HG02884 (cell line): ENCODE results near the gene TTC24.

Experiments
- ATAC-seq: cut with Tn5 transposase; IDR thresholded peaks from one replicate; pipeline ENCODE4 v1.9.1; 2021; ENCODE audit warnings: mild to moderate bottlenecking, moderate library complexity; ENCODE audit not compliant: unreplicated experiment

Gene TTC24

DNA sequence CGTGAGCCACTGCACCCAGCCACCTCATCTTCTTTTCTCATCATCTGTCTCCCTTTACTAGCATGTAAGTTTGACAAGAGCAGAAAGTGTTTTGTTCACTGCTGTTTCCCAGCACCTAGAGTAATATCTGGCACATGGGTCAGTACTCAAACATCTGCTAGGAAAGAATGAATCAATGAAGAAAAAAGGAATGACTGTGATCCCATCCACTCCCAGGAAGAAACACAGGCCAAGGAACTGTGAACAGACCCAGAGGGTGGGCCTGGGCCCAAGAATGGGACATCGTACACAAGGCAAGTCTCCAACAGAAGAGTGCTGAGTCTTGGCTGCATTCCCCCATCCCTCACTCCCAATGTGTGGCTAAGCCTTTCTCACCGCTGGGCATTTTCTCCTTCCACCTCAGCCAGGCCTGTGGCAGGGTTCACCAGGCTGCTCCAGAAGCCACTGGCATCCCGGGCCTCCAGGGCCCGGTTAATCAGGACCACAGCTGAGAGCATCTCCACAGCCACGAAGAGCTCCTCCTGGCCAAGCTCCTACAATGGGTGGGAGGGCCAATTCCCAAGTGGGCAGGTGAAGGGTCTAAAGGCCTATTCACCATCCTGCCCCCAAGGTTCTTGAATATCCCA is 25.6 kb upstream of the TTC24 start:
- no peak for ATAC-seq

DNA sequence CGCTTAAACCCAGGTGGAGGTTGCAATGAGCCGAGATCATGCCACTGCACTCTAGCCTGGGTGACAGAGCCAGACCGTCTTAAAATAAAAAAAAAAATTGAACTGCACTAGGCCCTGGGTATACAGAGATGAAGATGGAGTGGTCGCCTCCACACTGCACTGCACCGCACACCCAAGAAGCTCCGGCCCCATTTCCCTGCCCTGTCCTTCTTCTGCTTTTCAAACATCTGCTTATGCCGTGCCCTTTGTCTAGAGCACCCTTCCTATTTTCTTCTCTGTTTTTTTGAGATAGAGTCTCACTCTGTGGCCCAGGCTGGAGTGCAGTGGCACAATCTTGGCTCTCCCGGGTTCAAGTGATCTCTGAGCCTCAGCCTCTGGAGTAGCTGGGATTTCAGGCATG is 24.6 kb upstream of the TTC24 start:
- ATAC-seq: no peak

DNA sequence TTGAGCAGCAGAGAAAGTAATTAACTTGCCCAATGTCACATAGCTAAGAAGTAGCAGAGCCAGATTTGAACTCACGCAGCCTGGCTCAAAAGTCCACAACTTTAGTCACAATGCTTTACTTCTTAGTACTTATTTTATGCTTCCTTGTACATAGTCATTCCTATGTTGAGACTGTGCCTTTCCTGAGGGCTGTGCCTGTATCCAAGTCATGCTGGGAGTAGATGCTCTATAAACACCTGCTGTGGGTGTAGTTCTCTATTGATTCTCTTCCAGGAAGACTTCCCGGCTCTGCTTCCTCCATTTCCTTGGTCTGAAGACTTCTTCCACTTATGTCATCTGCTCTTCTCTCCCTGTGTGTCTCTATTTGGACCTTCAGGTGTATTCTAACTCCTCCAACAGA is 23.8 kb upstream of the TTC24 start:
- ATAC-seq: no peak

DNA sequence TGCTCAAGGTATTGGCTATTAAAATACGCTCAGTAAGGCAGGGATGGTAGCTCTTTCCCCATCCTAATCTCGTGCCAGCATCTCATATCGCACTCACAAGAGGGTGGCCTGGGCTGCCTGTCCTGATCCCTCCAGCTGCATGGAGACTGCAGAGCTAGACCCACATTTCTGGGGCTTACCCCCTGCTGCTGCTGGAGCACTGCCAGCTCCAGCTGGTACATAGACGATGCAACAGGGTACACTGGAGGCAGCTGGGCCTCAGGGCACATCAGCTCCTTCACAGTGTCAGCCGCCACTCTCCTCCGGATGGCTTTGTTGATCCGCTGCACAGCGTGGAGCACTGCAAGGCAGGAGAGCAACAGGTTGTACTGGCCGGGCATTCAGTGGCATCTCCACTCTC is 23.2 kb upstream of the TTC24 start:
- no peak for ATAC-seq

DNA sequence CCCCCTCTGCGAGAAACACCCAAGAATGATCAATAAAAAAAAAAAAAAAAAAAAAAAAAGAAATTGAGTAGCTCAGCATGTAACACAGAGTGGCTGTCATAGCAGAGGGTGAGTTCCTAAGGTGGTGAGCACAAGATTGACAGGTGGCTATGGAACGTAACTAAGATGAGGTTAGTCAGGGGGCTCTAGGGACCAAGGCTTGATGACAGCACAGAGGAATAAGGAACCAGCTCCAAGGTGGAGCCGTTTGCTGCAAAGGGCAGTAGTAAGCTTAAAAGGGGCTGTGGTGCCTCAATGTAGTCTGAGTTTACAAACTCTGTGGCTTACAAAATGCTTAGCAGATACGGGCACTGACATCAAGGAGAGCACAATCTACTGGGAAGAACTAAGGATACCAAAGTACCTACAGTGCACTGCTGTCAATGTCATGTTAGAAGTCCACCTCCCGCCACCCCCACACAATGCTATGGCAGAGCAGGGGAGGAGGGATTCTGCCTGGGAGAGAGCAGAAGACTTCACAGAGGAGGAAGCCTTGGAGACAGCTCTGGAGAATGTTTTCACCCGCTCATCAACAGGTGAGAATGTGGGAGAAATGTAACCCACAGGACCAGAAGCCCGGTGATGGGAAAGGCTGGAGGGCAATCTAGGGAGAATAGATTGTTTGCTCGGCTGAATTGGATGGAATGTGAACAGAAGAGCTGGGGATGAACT is 20.3 kb upstream of the TTC24 start:
- ATAC-seq: no peak

DNA sequence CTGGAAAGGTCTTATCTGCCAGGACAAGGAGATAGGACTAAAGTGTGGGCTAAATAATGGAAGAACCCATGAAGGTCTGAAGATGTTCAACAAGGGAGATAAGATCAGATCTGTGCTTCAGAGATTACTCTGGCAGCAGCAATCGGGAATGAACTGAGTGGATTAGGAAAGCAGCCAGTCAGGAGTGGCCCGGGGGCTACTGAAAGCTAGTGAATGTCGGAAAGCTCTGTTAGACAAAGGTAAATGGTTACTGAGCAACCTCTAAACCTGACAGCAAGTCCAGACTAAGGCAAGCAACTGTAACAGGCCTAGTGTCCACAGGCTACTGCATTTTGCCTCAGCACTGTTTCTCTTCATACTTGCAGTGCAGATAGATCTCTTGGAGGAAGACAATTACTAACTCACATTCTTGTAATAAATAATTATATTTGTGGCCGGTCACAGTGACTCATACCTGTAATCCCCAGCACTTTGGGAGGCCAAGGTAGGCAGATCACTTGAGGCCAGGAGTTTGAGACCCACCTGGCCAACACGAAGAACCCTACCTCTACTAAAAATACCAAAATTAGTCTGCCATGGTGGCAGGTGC is 19.6 kb upstream of the TTC24 start:
- ATAC-seq: no peak

DNA sequence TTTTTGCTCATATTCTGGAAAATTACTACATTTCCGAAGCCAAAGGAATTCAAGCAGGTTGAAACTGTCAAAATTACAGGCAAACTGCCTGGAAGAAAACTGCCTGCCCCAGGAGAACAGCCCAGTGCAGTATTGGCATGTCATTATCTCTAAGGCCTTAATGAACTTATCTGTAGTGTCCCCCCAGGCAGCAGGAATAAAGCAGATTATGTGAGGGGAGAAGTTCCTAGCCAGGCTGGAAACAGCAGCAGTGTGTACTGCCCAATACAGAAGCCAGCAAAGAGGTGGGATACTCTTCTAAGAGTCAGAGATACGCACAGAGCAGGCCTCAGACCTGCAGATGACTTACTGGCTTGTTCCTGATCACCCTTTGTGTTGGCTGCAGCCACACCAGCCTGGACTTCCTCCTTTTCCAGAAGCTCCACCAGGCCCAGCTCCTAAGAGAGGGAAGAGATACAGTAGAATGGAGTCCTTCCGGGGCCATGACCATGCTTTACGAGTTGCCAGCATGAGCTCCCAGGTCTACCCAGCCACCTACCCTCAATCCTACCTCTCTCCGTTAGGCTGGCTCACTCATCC is 18.8 kb upstream of the TTC24 start:
- ATAC-seq: no peak

DNA sequence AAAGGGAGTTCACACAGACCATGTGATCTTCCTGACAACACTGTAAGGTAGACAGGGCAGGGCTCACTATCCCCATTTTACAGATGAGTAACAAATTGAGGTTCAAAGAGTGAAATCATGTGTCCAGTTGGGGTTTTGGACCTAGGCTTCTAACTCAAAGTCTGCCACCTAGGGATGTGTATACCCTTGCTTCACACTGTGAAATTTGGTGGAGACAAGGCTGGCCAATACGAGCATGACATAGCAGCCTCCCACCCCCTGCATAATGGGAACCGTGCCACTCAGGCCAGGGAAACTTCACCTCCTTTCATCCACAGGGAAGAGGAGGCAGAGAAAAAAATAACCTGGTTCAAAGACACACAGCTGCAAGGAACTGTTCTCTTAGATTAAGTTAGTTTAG is 14.0 kb upstream of the TTC24 start:
- ATAC-seq: no peak

DNA sequence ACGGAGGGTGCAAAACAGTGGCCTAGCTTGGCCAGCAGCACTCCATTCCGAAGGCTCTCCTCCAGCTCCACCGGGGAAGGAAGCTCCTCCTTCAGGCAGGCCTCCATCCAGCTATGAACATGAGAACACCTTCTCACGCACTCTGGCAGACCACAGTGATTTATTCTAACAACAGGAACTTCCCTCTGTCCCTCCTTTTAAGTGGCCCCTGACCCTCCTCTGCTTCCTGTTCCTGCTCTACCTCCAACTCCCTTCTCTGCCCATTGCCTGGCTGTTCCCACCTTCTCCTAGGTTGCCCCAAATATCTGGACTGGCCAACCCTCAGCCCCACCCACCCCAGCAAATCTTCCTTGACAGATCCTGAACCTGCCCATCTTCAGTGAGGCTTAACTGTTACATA is 13.1 kb upstream of the TTC24 start:
- no peak for ATAC-seq

DNA sequence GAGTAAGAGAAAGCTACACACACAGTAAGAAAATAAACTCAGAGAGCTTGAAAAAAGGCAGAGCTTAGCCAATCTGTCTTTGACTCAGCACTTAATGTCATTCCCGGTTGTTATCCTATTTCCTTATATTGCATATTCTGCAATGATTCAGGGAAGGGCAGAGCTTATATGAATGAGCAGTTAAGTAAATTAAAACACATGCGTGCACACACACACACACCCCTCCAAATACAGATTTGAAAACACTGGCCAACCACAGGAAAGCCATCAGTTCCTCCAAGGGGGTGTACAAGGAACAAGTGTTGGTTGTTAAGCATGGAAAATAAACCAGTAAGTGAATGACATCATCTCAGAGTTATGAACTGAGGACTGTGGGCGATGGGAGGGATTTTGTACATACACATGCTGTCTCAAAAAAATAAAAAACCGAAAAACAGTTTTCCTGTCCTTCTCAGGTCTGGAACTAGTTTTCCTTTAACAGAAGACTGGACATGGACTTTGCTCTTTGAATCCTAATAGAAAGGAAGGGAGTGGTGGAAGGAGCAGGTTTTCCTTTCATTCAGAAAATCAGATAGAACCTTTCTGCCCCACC is 8.2 kb upstream of the TTC24 start:
- ATAC-seq: no peak

DNA sequence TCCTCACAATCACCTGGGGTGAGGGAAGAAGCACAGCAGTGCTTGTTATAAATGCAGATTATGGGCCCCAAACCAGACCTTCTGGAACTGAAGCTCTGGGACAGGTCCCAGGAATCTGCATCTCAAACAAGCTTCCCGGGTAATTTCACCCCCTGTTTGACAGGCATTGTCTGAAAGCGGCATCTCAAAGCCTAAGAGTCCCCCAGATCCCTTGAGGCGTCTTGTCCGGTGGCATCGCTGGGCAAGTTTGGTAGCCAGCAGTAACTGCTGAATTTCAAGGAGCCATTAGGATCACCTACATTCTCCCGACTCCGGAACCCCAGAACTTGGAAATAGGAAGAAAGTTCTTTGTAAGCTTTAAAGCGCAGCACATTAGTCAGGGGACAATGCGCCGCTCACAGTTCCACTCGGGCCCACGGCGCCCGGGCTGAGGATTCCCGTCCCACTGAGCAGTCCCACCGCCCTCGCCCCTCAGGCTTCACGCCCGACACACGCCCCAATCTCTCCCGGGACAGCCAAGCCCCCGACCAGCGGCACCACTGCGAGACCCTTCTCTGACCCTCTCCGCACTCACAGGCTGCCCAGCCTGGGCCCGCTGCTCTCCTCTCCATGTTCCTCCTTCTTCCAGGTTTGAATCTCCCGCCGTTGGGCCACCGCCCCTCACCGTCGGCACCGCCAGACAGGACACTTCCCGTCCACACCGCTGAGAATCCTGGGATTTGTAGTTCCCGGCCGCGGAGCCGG is 7.4 kb upstream of the TTC24 start, which contains the start of gene IQGAP3:
Gene IQGAP3, minus strand, starts transcription at position 647 of the 744 bp plus-strand sequence. Its CDS starts 36 bp downstream, at position 611.
- peak; percentile 60 for ATAC-seq

DNA sequence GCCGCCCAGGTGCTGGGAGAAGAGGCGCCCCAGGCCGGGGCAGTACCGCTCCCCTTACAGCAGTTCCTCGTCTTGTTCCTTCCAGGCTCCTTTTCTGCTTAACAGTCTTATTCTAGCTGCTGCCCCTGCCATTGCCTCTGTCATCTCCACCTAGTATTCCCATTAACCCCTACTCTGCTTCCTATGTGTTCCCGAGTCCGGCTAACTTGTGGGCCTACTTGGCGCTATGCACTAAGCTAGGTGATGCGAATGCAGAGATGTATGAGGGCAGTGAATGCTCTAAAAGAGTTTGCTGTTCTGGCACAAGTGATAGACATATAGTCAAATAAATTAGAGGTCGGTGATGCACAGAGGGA is 6.9 kb upstream of the TTC24 start:
- ATAC-seq: no peak

DNA sequence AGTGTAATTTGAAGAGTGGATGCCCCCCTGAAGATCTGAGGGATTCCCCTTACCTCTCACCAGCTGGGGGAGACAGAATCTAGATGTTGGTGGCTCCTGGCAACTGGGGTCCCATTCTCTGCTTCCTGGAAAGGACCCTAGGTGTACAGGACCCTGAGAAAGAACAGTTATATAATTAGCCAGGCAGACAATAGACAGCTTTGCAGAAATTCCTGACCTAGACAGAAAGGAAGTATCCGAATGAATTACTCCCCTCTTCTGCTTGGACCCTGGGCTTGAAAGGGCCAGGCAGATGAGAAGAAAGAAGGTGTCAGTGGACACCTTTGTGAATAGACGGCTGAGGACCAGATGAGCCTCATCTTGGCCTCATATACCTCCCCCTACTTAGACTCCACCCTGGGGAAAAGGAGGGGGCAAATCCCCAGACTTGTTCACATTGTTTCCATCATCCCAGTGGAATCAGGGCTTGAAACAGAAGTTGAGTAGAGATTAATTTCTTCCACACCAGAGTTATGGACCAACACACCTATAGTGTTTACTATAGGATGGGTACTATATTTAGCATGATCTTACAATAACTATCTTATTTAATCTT is 5.4 kb upstream of the TTC24 start:
- no peak for ATAC-seq

DNA sequence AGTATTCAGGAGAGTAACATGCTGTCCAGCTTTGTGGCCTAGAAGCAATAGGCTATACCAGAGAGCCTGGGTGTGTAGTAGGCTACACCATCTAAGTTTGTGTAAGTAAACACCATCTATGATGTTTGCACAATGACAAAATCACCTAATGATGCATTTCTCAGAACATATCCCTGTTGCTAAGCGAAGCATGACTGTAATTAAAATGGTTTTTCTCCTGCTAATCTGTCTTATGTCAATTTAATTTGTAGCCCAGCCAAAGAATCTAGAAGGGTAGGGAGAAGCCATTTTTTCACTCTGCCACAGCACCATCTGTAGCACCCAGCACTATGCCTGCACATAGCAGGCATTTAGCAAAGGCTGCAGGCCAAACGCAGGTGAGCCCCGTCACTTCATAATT is 2.0 kb upstream of the TTC24 start:
- ATAC-seq: no peak

DNA sequence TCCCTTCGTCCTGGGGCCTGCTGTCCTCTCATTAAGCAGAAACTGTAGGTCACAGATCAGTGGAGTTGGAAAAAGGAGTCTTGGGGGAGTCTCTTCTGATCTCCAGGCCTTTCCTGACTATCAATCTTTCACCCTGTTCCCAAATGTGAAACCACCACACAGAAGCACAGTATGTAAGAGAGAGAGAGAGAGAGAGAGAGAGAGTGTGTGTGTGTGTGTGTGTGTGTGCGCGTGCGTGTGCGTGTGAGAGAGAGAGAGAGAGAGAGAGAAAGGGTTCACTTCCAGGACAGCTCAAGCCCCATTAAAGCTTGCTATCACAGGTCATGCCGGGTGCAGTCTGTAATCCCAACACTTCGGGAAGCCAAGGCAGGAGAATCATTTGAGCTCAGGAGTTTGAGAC is 1.5 kb upstream of the TTC24 start:
- ATAC-seq: no peak

DNA sequence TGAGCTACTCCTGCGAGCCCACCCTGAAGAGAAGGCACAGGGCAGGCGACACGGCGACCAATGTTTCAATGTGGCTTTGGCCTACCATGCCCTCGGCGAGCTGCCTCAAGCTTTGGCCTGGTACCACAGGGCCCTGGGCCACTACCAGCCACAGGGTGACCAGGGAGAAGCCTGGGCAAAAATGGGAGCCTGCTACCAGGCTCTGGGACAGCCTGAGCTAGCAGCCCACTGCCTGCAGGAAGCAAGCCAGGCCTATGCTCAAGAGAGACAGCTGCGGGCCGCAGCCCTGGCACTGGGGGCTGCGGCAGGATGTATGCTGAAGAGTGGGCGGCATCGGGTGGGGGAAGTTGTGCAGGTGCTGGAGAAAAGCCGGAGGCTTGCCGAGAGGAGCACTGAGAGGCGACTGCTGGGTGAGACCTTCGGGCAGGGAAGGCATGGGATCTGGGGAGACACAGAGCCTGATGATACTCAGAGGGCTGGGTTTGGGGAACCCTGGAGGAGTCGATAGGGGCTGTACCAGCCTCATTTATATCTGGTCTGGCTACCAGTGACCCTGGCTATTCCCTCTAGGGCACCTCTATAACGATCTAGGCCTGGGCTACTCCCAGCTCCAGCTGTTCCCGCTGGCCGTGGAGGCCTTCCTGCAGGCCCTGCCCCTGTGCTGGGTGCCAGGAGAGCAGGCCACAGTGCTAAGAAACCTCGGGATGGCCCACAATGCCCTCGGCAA is 2.3 kb downstream of the TTC24 start:
- ATAC-seq: no peak

DNA sequence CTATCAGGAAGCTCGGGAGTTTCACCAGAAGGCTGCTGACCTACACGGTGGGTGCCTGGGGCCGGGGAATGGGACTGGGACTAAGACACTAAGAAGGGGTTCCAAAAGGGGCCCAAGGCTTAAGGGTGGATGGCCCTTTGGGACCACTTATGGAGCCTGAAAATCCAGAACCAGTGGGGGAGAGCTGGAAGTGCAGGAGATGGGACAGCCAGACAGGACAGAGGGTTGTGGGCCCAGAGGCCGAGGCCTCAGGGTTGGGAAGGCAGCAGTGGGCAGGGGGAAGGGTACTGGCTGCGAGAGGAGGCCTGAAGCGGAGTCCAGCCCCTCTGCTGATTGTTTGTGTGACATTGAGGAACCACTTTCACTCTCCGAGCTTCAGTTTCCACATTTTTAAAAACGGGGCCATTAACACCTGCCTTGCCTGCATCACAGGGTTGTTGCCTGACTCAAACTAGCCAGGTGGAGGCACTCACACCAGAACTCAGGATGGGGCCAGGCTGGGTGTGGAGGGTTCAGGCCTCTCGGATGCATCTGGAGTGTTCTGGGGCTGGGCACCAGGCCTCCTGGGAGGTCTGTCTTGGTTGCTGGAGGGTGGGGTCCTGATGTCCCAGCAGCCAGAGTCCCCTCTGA is 3.0 kb downstream of the TTC24 start:
- no peak for ATAC-seq

DNA sequence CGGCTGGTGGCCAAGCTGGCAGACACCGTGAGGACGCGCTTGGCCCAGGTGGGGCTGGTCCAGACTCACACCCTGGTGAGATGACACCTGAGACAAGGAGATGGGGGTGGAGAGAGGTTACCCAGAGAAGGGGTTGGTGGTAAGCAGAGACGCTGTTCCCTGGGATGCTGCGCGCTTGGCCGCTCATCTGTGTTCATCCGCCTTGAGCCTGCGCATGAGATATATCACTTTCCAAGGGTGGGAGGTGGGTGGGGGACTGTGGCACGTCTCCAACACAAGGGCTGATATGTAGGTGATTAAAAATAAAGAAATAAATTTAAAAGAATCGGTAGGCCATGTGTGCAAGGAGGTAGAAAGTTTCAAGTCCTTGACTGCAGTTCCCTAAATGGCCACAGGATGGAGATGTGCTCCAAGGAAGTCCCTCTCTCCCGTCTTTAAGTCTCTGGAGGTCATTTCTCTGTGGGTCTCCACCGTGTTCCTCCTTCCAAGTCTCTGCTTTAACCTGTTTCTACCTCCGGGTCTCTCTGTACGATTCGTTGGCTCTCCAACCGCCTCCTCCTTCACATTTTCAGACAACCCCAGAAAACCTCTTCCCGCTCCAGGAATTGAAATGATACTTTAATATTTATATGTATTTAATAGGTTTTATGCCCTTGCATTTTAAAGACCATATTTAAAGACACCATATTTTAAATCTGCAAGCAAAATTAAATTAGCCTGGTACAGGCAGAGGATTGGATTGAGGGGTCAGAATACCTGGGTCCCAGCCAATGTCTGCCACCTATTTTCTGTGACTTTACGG is 4.5 kb downstream of the TTC24 start:
- no peak for ATAC-seq

DNA sequence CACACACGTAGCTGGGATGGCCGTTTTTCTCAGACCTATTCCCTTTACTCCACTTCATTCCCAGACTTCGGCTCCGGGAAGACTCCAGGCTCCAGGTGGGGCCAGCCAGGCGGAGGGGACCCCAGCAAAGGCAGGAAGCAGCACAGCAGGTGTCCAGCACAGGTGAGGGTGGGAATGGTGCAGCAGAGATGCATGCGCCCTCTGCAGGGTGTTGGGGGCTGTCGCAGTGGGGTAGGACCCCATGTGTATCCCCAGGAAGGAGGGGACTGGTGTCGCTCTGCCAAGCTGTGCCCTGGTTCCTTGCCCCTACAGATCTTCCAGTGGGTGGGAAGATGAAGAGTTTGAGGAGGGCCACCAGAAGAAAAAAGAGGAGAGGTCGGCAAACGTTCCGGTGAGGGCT is 5.3 kb downstream of the TTC24 start:
- ATAC-seq: no peak
